NCI-H1092 treated with DMSO at 0.1 percent for 48 hours (cell line): Measurements from ENCODE around the gene OR2Z1.
"Not testable (repeated sequence)": the region's sequence is repeated elsewhere in the genome, so short reads cannot be mapped to it uniquely, and the experiment has no call there.

Experiments
- DNase-seq: peaks from one replicate; lab custom pipeline; 2025; lab: John Stamatoyannopoulos, UW

Gene OR2Z1

GRCh38 chr19:8703223-8703622, 18.2 kb upstream of the OR2Z1 start:
- no peak for DNase-seq

- DNase-seq = not testable (repeated sequence)
Observed at GRCh38 chr19:8705304-8705703, 16.1 kb upstream of the OR2Z1 start.

GRCh38 chr19:8705742-8706141, 15.7 kb upstream of the OR2Z1 start:
- DNase-seq = no peak

GRCh38 chr19:8710337-8710736, 11.1 kb upstream of the OR2Z1 start:
- not testable (repeated sequence) for DNase-seq

GRCh38 chr19:8722032-8722431, 598 bp downstream of the OR2Z1 start:
- no peak for DNase-seq

- no peak for DNase-seq
Observed at GRCh38 chr19:8724276-8724675, 2.8 kb downstream of the OR2Z1 start.

- no peak for DNase-seq
Observed at GRCh38 chr19:8731428-8732169, 10.2 kb downstream of the OR2Z1 start.

GRCh38 chr19:8738377-8738776, 16.9 kb downstream of the OR2Z1 start:
- no peak for DNase-seq

- not testable (repeated sequence) for DNase-seq
Observed at GRCh38 chr19:8739291-8740065, 18.0 kb downstream of the OR2Z1 start.

- DNase-seq = not testable (repeated sequence)
Observed at GRCh38 chr19:8767257-8767656, 45.8 kb downstream of the OR2Z1 start.

GRCh38 chr19:8769265-8769664, 47.8 kb downstream of the OR2Z1 start:
- DNase-seq = not testable (repeated sequence)

- not testable (repeated sequence) for DNase-seq
Observed at GRCh38 chr19:8773587-8773986, 52.2 kb downstream of the OR2Z1 start.
